ENCODE measurements around the gene BOC.

- TF ChIP-seq CTCF (conservative IDR thresholded peaks at IDR 0.05) (no peak), ZFX (IDR thresholded peaks at IDR 0.05) (no peak)
Observed at GRCh38 chr3:113233497-113233896, 22.1 kb downstream of the BOC start.
